ENCODE results near the gene TMEM52. TPM values are rescaled to one million over a fixed set of nuclear protein-coding genes. Genes with fewer than 3 reads are reported as not detected.

The TMEM52 gene
- total and polyA plus RNA-seq, 2 experiments from 2014 or later: 3.6 to 5.8 TPM

GRCh38 chr1:1910033-1910465 lies 9.0 kb downstream of the TMEM52 start:
- no peak overlapping the region for H3K4me3 ChIP-seq
- peak overlapping the region; percentile 80 for H3K27ac ChIP-seq
- 84% methylated on average over 6 of the region's 6 CpGs for WGBS (ENCODE audit: low lambda C conversion rate, missing lambda C conversion rate)
- no peaks in the 10 kb centered on the region for H3K36me3 ChIP-seq (replicated peaks; ENCODE audit: insufficient read depth, low read depth)
- no peaks in the 10 kb centered on the region for H3K9me3 ChIP-seq (ENCODE audit: low read depth)
- peaks cover 16% of the 10 kb centered on the region for H3K4me1 ChIP-seq (ENCODE audit: insufficient read depth)
- DNase-seq (ENCODE audit: low spot score): peak; percentile 1
- no peaks in the 10 kb centered on the region for H3K27me3 ChIP-seq
- TF ChIP-seq CTCF (IDR thresholded peaks at IDR 0.05; ENCODE audit: poor library complexity): no peak
- no peak for TF ChIP-seq EZH2phosphoT487 (IDR thresholded peaks at IDR 0.05; ENCODE audit: low read depth, severe bottlenecking, unreplicated experiment)
- TF ChIP-seq EZH2 (IDR thresholded peaks at IDR 0.05; ENCODE audit: borderline replicate concordance): no peak
- H2AFZ ChIP-seq: no peak overlapping the region
- peak overlapping the region; percentile 75 for H3K4me2 ChIP-seq
- H3K9me2 ChIP-seq (replicated peaks; ENCODE audit: insufficient read depth): no peaks in the 10 kb centered on the region
- no peaks in the 10 kb centered on the region for H4K20me1 ChIP-seq (ENCODE audit: insufficient read depth, poor library complexity, severe bottlenecking)
- peaks cover 9% of the 10 kb centered on the region for H3K79me2 ChIP-seq

- Histone ChIP-seq H3K4me1 (ENCODE audit: insufficient read depth) (peaks cover 16% of the 10 kb centered on the region), H2AFZ (peak overlapping the region; percentile 81), H3K9me3 (ENCODE audit: low read depth) (no peaks in the 10 kb centered on the region), H3K4me2 (peak overlapping the region; percentile 99), H3K27ac (peak overlapping the region; percentile 90), H3K27me3 (no peaks in the 10 kb centered on the region), H3K36me3 (replicated peaks; ENCODE audit: insufficient read depth, low read depth) (no peaks in the 10 kb centered on the region), H3K4me3 (peak overlapping the region; percentile 54), H4K20me1 (ENCODE audit: insufficient read depth, poor library complexity, severe bottlenecking) (no peaks in the 10 kb centered on the region), H3K79me2 (peaks cover 9% of the 10 kb centered on the region), H3K9me2 (replicated peaks; ENCODE audit: insufficient read depth) (no peaks in the 10 kb centered on the region)
- TF ChIP-seq EZH2 (IDR thresholded peaks at IDR 0.05; ENCODE audit: borderline replicate concordance) (no peak), CTCF (IDR thresholded peaks at IDR 0.05; ENCODE audit: poor library complexity) (no peak), EZH2phosphoT487 (IDR thresholded peaks at IDR 0.05; ENCODE audit: low read depth, severe bottlenecking, unreplicated experiment) (no peak)
- WGBS (ENCODE audit: low lambda C conversion rate, missing lambda C conversion rate): 17% methylated on average over 21 of the region's 21 CpGs
- DNase-seq (ENCODE audit: low spot score): no peak
Measured at GRCh38 chr1:1908506-1908791, 10.6 kb downstream of the TMEM52 start.

GRCh38 chr1:1907098-1907736 lies 11.9 kb downstream of the TMEM52 start:
- peak; percentile 28 for DNase-seq (ENCODE audit: low spot score)
- H3K4me1 ChIP-seq (ENCODE audit: insufficient read depth): peaks cover 16% of the 10 kb centered on the region
- H2AFZ ChIP-seq: no peak overlapping the region
- TF ChIP-seq EZH2 (IDR thresholded peaks at IDR 0.05; ENCODE audit: borderline replicate concordance) (no peak), CTCF (IDR thresholded peaks at IDR 0.05; ENCODE audit: poor library complexity) (no peak), EZH2phosphoT487 (IDR thresholded peaks at IDR 0.05; ENCODE audit: low read depth, severe bottlenecking, unreplicated experiment) (no peak)
- no peak overlapping the region for H3K4me2 ChIP-seq
- WGBS (ENCODE audit: low lambda C conversion rate, missing lambda C conversion rate): 90% methylated on average over 8 of the region's 8 CpGs
- no peaks in the 10 kb centered on the region for H3K36me3 ChIP-seq (replicated peaks; ENCODE audit: insufficient read depth, low read depth)
- no peaks in the 10 kb centered on the region for H3K27me3 ChIP-seq
- H3K9me2 ChIP-seq (replicated peaks; ENCODE audit: insufficient read depth): no peaks in the 10 kb centered on the region
- peaks cover 9% of the 10 kb centered on the region for H3K79me2 ChIP-seq
- H3K9me3 ChIP-seq (ENCODE audit: low read depth): no peaks in the 10 kb centered on the region
- no peaks in the 10 kb centered on the region for H4K20me1 ChIP-seq (ENCODE audit: insufficient read depth, poor library complexity, severe bottlenecking)
- H3K4me3 ChIP-seq: no peak overlapping the region
- H3K27ac ChIP-seq: no peak overlapping the region

Measured in hepatocyte (in vitro differentiated cells).